Skeletal muscle satellite cell (primary cell): ENCODE data around the gene RHBDD1.

Experiments used
- H3K27me3 ChIP-seq: 2 replicates; pipeline ENCODE4 v1.7.0; 2013; ENCODE audit warnings: low read length; ENCODE audit not compliant: control insufficient read depth, insufficient read depth
- H3K36me3 ChIP-seq: 2 replicates; pipeline ENCODE4 v1.7.0; 2013; ENCODE audit warnings: mild to moderate bottlenecking, control low read depth, low read length; ENCODE audit not compliant: insufficient read depth
- H3K4me1 ChIP-seq: 2 replicates; pipeline ENCODE4 v1.7.0; 2013; ENCODE audit warnings: low read length; ENCODE audit not compliant: control insufficient read depth, insufficient read depth
- H3K4me2 ChIP-seq: 2 replicates; pipeline ENCODE4 v1.7.0; 2013; ENCODE audit warnings: mild to moderate bottlenecking, low read length
- H3K4me3 ChIP-seq: 2 replicates; pipeline ENCODE4 v1.7.0; 2013; ENCODE audit warnings: low read length
- H3K9ac ChIP-seq: 2 replicates; pipeline ENCODE4 v1.7.0; 2013; ENCODE audit warnings: mild to moderate bottlenecking, low read depth, low read length, moderate library complexity
- H3K9me3 ChIP-seq: replicated peaks from 2 replicates; pipeline ENCODE4 v1.7.0; 2013; ENCODE audit warnings: mild to moderate bottlenecking, control low read depth, low read length

RHBDD1 gene

DNA sequence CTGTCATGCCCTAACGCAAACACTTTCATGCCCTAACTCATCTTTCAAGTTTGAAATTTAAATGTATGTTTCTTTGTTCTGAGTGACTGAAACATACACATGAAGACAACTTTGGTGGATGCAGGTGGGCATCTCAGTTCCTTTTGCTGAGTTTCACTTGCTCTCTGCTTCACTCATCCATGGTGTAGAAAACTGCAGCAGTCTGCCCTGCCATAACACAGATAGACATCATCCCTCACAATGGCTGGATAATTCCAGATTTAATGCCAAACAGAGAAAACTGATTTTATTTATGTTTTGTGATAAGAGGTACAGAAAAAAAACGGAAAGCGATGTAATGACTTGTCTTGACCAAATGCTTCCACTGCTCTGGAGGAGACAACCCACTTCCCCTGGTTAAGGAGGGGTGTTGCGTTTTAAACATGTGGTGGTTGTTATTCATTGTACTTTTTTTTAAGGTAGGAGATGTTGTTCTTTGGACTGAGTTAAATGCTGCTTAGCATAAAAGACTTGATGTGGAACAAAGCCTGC is 70.4 kb downstream of the RHBDD1 start:
- Histone ChIP-seq H3K9ac (no peak overlapping the region), H3K4me3 (no peak overlapping the region), H3K9me3 (no peaks in the 10 kb centered on the region), H3K27me3 (no peaks in the 10 kb centered on the region), H3K4me1 (peaks cover 36% of the 10 kb centered on the region), H3K4me2 (no peak overlapping the region), H3K36me3 (peaks cover 5% of the 10 kb centered on the region)

GRCh38 chr2:226909126-226909525 is 73.3 kb downstream of the RHBDD1 start:
- Histone ChIP-seq H3K4me1 (peaks cover 13% of the 10 kb centered on the region), H3K4me3 (no peak overlapping the region)

GRCh38 chr2:226909836-226910235 is 74.0 kb downstream of the RHBDD1 start:
- H3K27me3 ChIP-seq: no peaks in the 10 kb centered on the region
- peaks cover 5% of the 10 kb centered on the region for H3K36me3 ChIP-seq
- H3K9me3 ChIP-seq: no peaks in the 10 kb centered on the region
- no peak overlapping the region for H3K9ac ChIP-seq
- H3K4me1 ChIP-seq: peaks cover 11% of the 10 kb centered on the region
- no peak overlapping the region for H3K4me2 ChIP-seq
- H3K4me3 ChIP-seq: no peak overlapping the region

More at GRCh38 chr2:226909126-226909525, 73.3 kb downstream of the RHBDD1 start:
- Histone ChIP-seq H3K9ac (no peak overlapping the region), H3K27me3 (no peaks in the 10 kb centered on the region), H3K4me2 (no peak overlapping the region), H3K36me3 (peaks cover 5% of the 10 kb centered on the region), H3K9me3 (no peaks in the 10 kb centered on the region)

GRCh38 chr2:226910384-226910783 is 74.5 kb downstream of the RHBDD1 start:
- H3K36me3 ChIP-seq: peaks cover 5% of the 10 kb centered on the region
- no peak overlapping the region for H3K4me2 ChIP-seq
- H3K9me3 ChIP-seq: no peaks in the 10 kb centered on the region
- peaks cover 11% of the 10 kb centered on the region for H3K4me1 ChIP-seq
- no peaks in the 10 kb centered on the region for H3K27me3 ChIP-seq
- H3K9ac ChIP-seq: no peak overlapping the region
- no peak overlapping the region for H3K4me3 ChIP-seq

DNA sequence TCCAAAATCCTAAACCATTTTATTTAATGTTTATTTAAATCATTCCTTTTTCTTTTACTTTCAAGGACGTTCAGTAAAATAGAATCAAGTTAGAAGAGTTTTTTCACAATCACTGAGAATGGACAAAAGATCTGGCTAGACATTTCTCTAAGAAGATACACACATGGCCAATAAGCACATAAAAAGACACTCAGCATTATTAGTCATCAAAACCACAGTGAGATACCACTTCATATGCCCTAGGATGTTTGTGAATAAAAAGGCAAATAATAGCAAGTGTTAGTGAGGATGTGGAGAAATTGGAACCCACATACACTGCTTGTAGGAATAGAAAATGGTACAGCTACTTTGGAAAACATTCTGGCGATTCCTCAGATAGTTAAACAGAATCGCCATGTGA is 76.1 kb downstream of the RHBDD1 start:
- H3K4me2 ChIP-seq: no peak overlapping the region
- H3K36me3 ChIP-seq: peaks cover 5% of the 10 kb centered on the region
- no peaks in the 10 kb centered on the region for H3K9me3 ChIP-seq
- H3K27me3 ChIP-seq: no peaks in the 10 kb centered on the region
- H3K4me3 ChIP-seq: no peak overlapping the region
- H3K9ac ChIP-seq: no peak overlapping the region
- H3K4me1 ChIP-seq: peaks cover 15% of the 10 kb centered on the region

DNA sequence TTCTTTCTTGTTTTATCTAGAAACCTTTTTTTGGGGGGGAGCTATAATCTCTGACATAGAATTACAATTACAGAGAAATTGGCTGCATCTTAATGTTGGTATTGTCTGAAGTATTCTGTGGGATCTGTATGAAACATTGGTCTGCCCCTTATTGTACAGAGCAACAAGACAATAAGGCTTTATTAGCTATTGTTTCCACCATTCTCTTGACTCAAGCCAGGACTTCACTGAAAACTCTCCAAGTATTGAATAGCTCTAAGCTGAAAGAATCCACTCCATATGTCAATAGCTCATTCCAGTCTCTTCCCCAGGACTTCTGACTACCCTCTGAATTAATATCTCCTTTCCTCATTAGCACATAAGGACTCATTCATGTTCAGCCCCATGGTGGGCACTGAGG is 77.8 kb downstream of the RHBDD1 start:
- H3K4me2 ChIP-seq: no peak overlapping the region
- peaks cover 5% of the 10 kb centered on the region for H3K36me3 ChIP-seq
- H3K9me3 ChIP-seq: no peaks in the 10 kb centered on the region
- no peak overlapping the region for H3K4me3 ChIP-seq
- no peaks in the 10 kb centered on the region for H3K27me3 ChIP-seq
- peaks cover 15% of the 10 kb centered on the region for H3K4me1 ChIP-seq
- no peak overlapping the region for H3K9ac ChIP-seq

- Histone ChIP-seq H3K4me2 (no peak overlapping the region), H3K4me1 (peaks cover 7% of the 10 kb centered on the region), H3K27me3 (no peaks in the 10 kb centered on the region), H3K9ac (no peak overlapping the region), H3K36me3 (no peaks in the 10 kb centered on the region), H3K4me3 (no peak overlapping the region), H3K9me3 (no peaks in the 10 kb centered on the region)
Observed at GRCh38 chr2:226915846-226916360, 80.0 kb downstream of the RHBDD1 start.

GRCh38 chr2:226916669-226917068 is 80.8 kb downstream of the RHBDD1 start:
- Histone ChIP-seq H3K36me3 (no peaks in the 10 kb centered on the region), H3K27me3 (no peaks in the 10 kb centered on the region), H3K4me1 (peaks cover 5% of the 10 kb centered on the region), H3K4me3 (no peak overlapping the region), H3K4me2 (no peak overlapping the region), H3K9ac (no peak overlapping the region), H3K9me3 (no peaks in the 10 kb centered on the region)

DNA sequence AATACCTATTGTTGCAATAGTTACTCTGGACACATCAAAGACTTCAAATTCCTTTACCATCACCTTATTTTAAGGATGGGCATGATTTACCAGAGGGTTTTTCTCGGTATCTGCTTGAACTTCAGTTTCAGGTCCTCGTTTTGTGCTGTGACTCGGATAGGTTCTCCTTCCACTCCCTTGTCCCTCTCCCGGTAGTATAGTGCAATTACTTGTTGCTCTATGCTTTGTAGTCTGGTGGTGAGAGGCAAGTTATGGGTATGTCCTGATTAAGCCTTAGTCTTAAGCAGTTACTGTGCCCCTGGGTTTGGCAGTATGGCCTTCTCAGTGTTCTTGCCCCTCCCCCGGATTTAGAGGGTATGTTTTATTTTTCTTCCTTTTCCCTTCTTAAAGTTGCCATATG is 96.6 kb downstream of the RHBDD1 start:
- H3K4me3 ChIP-seq: no peak overlapping the region
- peaks cover 2% of the 10 kb centered on the region for H3K36me3 ChIP-seq
- no peak overlapping the region for H3K9ac ChIP-seq
- H3K4me2 ChIP-seq: no peak overlapping the region
- no peaks in the 10 kb centered on the region for H3K27me3 ChIP-seq
- H3K9me3 ChIP-seq: no peaks in the 10 kb centered on the region
- peaks cover 17% of the 10 kb centered on the region for H3K4me1 ChIP-seq

- Histone ChIP-seq H3K4me2 (peak overlapping the region; percentile 19), H3K36me3 (no peaks in the 10 kb centered on the region), H3K4me3 (no peak overlapping the region), H3K27me3 (no peaks in the 10 kb centered on the region), H3K9me3 (no peaks in the 10 kb centered on the region), H3K4me1 (peaks cover 17% of the 10 kb centered on the region), H3K9ac (no peak overlapping the region)
Observed at GRCh38 chr2:226934546-226935201, 98.8 kb downstream of the RHBDD1 start.

DNA sequence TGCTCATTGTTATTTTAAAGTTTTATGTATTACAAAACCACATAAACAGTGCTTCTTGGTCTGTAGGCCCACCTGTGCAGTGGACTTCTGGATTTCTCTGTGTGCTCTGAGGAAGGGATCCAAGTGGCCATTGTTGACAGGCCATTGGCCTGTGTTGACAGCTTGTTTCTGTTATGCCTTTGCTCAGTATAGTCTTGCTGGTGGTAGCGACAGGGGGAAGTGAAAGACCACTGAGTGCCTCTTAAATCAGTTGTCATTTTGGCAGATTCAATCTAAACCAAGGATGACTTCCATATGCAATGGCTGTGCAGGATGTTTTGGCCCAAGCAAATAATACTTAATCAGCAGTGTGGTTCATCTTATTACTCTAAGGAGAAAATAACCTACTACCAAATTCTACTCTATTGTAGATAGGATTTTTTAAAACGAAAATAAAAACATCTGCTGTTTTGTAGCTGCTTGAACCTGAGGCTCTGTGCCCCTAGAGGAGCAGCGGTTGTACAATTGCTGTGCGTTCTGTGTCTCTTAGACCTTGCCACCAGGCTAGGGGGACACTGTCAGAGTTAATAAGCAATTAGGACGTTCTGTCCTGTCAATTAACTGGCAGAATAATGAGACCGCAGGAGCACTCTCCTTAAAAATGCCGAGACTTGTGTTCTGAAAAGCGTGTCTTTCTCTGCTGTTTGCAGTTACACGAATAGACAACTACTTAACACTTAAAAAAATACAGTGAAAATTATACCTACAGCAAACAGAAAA is 108.2 kb downstream of the RHBDD1 start:
- H3K4me2 ChIP-seq: no peak overlapping the region
- H3K9me3 ChIP-seq: no peaks in the 10 kb centered on the region

More for the DNA sequence above, 108.2 kb downstream of the RHBDD1 start:
- Histone ChIP-seq H3K27me3 (no peaks in the 10 kb centered on the region), H3K9ac (no peak overlapping the region), H3K4me3 (no peak overlapping the region), H3K36me3 (no peaks in the 10 kb centered on the region), H3K4me1 (no peaks in the 10 kb centered on the region)
